Right forelimb (tissue), 1 donor: Measurements from ENCODE around the gene ATRN.

Experiments used
- DNase-seq: peaks from one replicate; pipeline ENCODE4 v3.0.0-alpha.2; 2018

ATRN gene

GRCh38 chr20:3679749-3680700 is 209.2 kb downstream of the ATRN start:
- no peak for DNase-seq

DNA sequence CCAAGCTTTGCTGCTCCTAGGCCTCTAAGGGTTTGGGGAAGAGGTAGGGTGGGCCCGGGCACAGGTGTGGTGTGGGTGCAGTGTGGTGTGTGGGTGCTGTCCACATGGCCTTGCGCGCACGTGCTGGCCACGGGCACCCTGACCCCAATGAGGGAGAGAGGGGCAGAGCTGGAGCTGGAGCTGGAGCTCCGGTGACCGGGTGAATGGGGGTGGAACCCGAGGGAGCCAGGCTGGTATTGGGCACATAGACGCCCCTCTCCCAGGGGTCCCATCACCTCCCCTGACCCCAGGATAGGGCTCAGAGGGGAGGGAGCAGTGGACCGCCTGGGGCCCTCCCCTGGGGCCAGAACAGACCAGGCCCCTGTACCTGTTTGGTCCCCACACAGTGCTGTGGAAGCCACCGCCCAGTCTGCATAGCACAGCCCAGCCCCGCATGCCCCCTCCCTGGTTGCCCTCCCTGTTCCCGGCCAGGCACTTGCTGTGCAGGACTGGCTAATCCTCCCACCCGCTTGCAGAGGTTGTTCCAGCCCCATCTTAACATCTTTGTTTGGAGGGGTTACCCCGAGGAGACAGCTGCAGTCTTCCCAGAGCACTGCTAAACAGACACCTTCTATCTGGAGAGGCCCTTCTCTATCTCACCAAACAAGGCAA is 210.0 kb downstream of the ATRN start:
- DNase-seq = no peak

- DNase-seq = no peak
Observed at GRCh38 chr20:3681352-3681930, 210.6 kb downstream of the ATRN start.

- DNase-seq = peak; percentile 73
Observed at GRCh38 chr20:3681931-3682781, 211.3 kb downstream of the ATRN start, which contains the start of gene ADAM33. ADAM33 (minus strand) TSS chr20:3682010; CDS start chr20:3682004, 6 bp downstream.

GRCh38 chr20:3685341-3685740 is 214.5 kb downstream of the ATRN start:
- DNase-seq = no peak

DNA sequence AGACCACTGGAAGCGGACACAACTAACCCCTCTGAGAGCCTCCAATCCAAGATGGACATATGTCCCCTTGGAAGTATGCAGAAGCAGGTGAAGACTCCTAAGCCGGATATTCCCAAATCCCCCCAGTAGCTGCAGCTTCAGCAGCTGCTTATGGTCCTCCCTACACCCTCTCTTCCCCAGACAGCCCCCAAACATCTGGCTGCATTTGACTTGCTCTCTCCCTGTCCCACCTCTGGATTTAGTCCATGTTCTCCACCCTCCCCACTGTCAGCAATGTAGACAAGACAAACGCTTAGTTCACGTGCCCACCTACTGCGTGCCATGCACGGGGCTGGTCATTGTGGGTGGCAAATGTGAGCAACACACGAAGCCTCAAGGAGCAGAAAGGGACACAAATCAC is 215.6 kb downstream of the ATRN start:
- DNase-seq = no peak

GRCh38 chr20:3686867-3687321 is 216.1 kb downstream of the ATRN start:
- peak; percentile 89 for DNase-seq

DNA sequence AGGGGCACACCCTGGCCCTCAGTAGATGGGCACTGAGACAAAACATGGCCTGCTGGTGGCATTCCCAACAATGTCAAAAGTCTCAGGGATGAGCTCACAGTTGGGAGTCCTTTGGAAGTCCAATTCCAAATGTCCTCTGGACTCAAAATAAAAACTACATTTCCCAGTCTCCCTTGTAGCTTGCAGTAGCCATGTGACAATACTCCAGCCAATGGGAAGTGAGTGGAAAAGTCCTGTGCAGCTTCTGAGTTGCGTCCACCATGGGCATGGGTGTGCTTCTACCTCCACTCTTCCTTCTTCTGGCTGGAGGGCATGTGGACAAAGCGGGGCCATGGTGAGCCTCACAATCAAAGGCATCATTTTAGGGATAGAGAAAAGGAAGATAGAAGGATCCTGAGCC is 216.8 kb downstream of the ATRN start:
- DNase-seq = no peak

DNA sequence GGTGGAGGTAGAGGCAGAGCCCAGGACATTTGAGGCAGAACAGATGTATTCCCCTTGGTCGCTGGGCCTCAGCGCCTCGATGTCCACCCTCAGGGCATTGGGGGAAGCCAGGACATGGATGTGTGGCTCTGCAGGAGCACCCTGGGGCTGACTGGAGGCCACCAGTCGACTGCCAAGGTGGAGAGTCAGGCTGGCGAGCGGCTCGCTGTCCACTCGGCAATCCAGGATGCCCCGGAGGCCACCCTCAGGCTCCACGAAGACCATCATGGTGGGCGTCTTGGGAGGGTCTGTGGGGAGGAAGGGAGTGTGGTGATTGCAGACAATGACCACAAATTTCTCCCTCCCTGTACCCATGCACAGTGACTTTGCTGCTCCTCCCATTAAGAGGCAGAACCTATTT is 219.2 kb downstream of the ATRN start:
- no peak for DNase-seq

DNA sequence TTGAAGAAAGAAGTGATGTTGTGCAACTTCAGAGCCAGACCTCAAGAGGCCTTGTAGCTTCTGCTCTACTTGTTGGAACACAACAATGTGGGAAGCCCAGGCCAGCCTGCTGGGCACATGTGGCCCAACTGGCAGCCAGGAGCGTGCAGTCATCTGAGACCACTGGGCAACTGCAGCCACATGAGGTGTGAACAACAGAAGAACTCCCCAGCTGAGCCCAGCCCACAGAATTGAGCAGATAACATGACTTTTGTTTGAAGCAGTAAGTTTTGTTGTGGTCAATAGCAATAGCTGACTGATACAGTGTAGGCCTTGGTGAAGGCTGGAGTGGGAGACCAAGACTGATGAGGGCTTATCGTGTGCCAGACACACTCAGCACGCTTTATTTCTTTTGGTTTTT is 219.6 kb downstream of the ATRN start:
- no peak for DNase-seq

- no peak for DNase-seq
Observed at GRCh38 chr20:3691306-3691705, 220.5 kb downstream of the ATRN start.

DNA sequence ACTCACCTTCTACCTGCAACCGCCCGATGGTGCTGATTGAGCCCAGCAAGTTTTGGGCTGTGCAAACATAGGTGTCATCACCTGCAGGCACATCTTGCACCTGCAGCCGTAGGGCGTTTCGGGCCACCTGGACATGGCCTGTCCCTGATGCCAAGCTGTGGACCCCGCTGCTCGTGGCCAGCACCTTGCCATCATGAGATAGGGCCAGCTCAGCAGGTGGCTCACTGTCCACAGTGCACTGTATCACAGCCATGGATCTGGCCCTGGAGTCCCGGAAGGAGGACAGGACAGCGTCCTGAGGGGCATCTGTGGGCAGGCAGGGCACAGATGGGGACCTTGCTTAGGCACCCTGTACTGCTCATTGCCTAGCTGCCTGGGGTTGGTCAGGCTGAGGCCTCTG is 221.1 kb downstream of the ATRN start:
- DNase-seq = no peak

DNA sequence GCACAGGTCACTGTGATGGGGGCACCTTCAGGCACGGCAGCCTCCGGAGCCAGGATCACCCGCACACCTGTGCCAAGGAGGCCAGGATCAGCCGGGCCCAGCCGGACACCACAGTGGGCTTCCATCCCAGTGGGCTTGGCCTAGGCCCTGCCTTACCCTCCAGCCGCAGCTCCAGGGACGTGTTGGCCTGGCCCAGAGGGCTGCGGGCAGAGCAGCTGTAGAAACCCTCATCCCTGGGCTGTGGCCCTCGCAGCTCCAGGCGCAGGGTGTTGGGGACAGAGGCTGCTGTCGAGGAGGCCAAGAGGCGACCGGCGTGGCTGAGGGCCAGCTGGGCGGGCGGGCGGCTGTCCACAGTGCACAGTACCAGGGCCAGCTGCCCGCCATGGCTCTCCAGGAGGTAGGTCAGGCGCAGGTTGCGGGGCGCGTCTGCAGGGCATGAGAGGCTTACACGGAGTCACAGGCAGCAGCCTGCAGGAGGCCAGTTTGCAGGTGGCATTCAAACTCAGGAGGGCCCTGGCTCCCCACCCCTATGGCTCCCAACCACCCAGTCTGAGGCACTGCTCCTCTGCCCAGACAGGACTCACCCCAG is 222.0 kb downstream of the ATRN start:
- no peak for DNase-seq

GRCh38 chr20:3693376-3693775 is 222.6 kb downstream of the ATRN start:
- DNase-seq = no peak

- DNase-seq = no peak
Observed at GRCh38 chr20:3694864-3695263, 224.0 kb downstream of the ATRN start.

- DNase-seq = no peak
Observed at GRCh38 chr20:3696200-3696599, 225.4 kb downstream of the ATRN start.

GRCh38 chr20:3696745-3697587 is 226.1 kb downstream of the ATRN start:
- DNase-seq = no peak

DNA sequence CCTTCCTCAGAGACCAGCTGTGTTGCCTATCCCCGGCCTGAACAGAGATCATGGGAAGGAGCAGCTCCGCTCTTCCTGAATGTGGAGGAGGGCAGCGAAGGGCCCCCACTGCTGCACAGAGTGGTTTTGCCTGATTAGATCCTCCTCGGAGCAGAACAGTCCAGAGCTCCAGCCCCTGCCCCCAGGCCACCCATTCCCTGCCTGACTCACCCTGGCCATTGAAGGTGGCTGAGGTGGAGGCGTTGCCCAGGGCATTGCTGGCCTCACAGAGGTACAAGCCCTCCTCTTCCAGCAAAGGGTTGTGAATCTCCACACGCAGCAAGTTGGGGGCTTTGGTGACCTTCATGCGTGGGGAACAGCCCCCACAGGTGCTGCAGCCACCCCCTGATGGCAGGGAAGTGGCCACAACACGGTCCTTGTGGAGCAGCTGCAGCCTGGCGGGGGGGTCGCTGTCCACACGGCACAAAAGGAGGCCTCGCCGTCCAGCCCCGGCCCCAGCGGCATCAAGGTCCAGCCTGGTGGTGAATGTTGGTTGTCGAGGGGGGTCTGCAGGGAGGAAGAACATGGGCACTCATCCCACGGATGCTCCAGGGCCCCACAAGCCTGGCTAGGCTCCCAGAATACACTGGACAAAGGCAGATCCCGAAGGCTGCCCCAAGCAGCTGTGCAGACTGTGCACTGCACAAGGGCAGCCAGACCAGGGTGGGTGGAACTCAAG is 226.9 kb downstream of the ATRN start:
- DNase-seq = no peak

GRCh38 chr20:3698591-3699001 is 227.8 kb downstream of the ATRN start:
- peak; percentile 50 for DNase-seq

DNA sequence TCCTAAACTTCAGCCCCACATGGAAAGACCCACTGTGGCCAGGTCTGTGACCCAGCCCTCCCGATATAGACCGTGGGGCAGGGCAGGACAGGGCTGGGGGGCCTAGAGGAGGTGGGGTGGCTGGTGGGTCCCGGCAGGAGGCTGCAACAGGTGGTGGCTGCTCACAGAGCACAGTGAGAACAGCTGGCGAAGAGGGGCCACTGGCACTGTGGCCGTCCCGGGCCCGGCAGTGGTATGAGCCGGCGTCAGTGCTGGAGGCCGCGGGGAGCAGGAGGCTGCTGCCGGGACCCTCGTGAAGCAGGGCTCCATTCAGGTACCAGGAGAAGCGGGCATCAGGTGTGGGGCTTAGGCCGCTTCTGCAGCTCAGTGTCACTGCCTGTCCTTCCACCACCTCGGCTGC is 228.2 kb downstream of the ATRN start:
- peak; percentile 44 for DNase-seq
